Endothelial cell of umbilical vein (primary cell): Measurements from ENCODE around the gene SCYGR1. TPM values are rescaled to one million over a fixed set of nuclear protein-coding genes. Genes with fewer than 3 reads are reported as not detected.
A peak's percentile ranks its signal among the peaks of the same experiment; 100 is the strongest.

Source experiments
- BruUV-seq: library from RNA; stranded (reverse); fragments of 400-500 nt; replicated peaks from 2 replicates; lab custom pipeline; 2021; lab: Mats Ljungman, UMichigan
- CTCF ChIA-PET: fragments of 300-600, 350-600 bp; sonication (Branson Sonifier 250); formaldehyde crosslinking; loops from one replicate; lab custom pipeline; 2021; ENCODE audit warnings: antibody characterized with exemption, inconsistent platforms; lab: Charles Lee
- POLR2A ChIA-PET: fragments of 300-600, 350-600 bp; sonication (Branson Sonifier 250); formaldehyde crosslinking; loops from one replicate; lab custom pipeline; 2021; ENCODE audit warnings: antibody characterized with exemption, inconsistent platforms; lab: Charles Lee
- DNase-seq: peaks from one replicate; pipeline ENCODE4 v3.0.0-alpha.2; 2011; ENCODE audit warnings: low read depth, low spot score
- FAIRE-seq: peaks from 2 replicates; lab custom pipeline; 2011; peaks lifted over from hg19 to GRCh38; lab: Jason Lieb, UNC
- H2AFZ ChIP-seq: 2 replicates; pipeline ENCODE4 v1.6.0; 2012; ENCODE audit warnings: low read depth, low read length, control low read depth, inconsistent platforms
- H3K27ac ChIP-seq: 2 replicates; pipeline ENCODE4 v1.5.1; 2011; ENCODE audit warnings: low read depth, mild to moderate bottlenecking, control low read depth, low read length, moderate library complexity; ENCODE audit not compliant: insufficient read depth
- H3K27me3 ChIP-seq, 2 experiments: 2 replicates each; pipeline versions ENCODE4 v1.6.0 to v1.6.1; 2011; ENCODE audit warnings: low read length in 2 of 2, mixed read lengths in 1 of 2; ENCODE audit not compliant: control insufficient read depth in 2 of 2, insufficient read depth in 2 of 2
- H3K36me3 ChIP-seq, 2 experiments: 2 replicates in 1 of 2; 3 replicates in 1 of 2; pipeline ENCODE4 v1.5.1; 2011; ENCODE audit warnings: low read length in 2 of 2, mild to moderate bottlenecking in 1 of 2, moderate library complexity in 1 of 2; ENCODE audit not compliant: control insufficient read depth in 2 of 2, insufficient read depth in 2 of 2; ENCODE audit errors: extremely low read depth in 1 of 2
- H3K4me1 ChIP-seq: 3 replicates; pipeline ENCODE4 v1.5.1; 2011; ENCODE audit warnings: mild to moderate bottlenecking, low read length; ENCODE audit not compliant: control insufficient read depth, insufficient read depth; ENCODE audit errors: extremely low read depth
- H3K4me2 ChIP-seq: 2 replicates; pipeline ENCODE4 v1.6.1; 2011; ENCODE audit warnings: low read length, control low read depth, mixed read lengths; ENCODE audit not compliant: insufficient read depth
- H3K4me3 ChIP-seq, 3 experiments: fragments of 200-600 bp in 1 of 3; sonication (generic), shearing (Covaris generic) in 1 of 3; replicated peaks in 1 of 3; 2 replicates each; pipeline ENCODE4 v1.5.1; 2011 to 2016; ENCODE audit warnings: control low read depth in 3 of 3, low read length in 3 of 3, mild to moderate bottlenecking in 2 of 3, inconsistent platforms in 1 of 3, low read depth in 1 of 3, moderate library complexity in 1 of 3; ENCODE audit not compliant: insufficient read depth in 1 of 3
- H3K79me2 ChIP-seq: 2 replicates; pipeline ENCODE4 v1.6.0; 2012; ENCODE audit warnings: low read length, inconsistent platforms; ENCODE audit not compliant: control insufficient read depth, insufficient read depth
- H3K9ac ChIP-seq: replicated peaks from 2 replicates; pipeline ENCODE3; 2011; ENCODE audit warnings: low read length, control low read depth; ENCODE audit not compliant: insufficient read depth; ENCODE audit errors: extremely low read depth
- H3K9me1 ChIP-seq: replicated peaks from 3 replicates; pipeline ENCODE4 v1.6.0; 2011; ENCODE audit warnings: mild to moderate bottlenecking, low read length; ENCODE audit not compliant: control insufficient read depth, insufficient read depth; ENCODE audit errors: extremely low read depth
- H3K9me3 ChIP-seq: replicated peaks from 2 replicates; pipeline ENCODE4 v1.5.1; 2012; ENCODE audit warnings: low read length, inconsistent platforms; ENCODE audit not compliant: control insufficient read depth, insufficient read depth
- H4K20me1 ChIP-seq: replicated peaks from 2 replicates; pipeline ENCODE3; 2011; ENCODE audit warnings: mild to moderate bottlenecking, low read length; ENCODE audit not compliant: control insufficient read depth, insufficient read depth; ENCODE audit errors: extremely low read depth
- CTCF ChIP-seq, 2 donors: IDR thresholded peaks; 1 replicate in 1 of 2; 2 replicates in 1 of 2; pipeline ENCODE4 v1.5.1; 2011; ENCODE audit warnings: low read length in 2 of 2, mild to moderate bottlenecking in 2 of 2, moderate library complexity in 2 of 2, control low read depth in 1 of 2, inconsistent platforms in 1 of 2, low read depth in 1 of 2; ENCODE audit not compliant: insufficient read depth in 1 of 2; ENCODE audit errors: extremely low read depth in 1 of 2
- EZH2 ChIP-seq: IDR thresholded peaks from 2 replicates; pipeline ENCODE4 v1.6.1; 2012; ENCODE audit warnings: borderline replicate concordance, low read depth, mild to moderate bottlenecking, moderate library complexity, low read length, inconsistent platforms; ENCODE audit not compliant: severe bottlenecking
- FOS ChIP-seq: IDR thresholded peaks from 2 replicates; pipeline ENCODE4 v1.6.1; 2011; ENCODE audit warnings: mild to moderate bottlenecking, low read length, moderate library complexity, borderline replicate concordance; ENCODE audit not compliant: insufficient read depth
- GATA2 ChIP-seq: IDR thresholded peaks from 2 replicates; pipeline ENCODE4 v1.7.0; 2011; ENCODE audit warnings: low read depth, mild to moderate bottlenecking, moderate library complexity, mixed read lengths, low read length; ENCODE audit not compliant: insufficient read length, insufficient read depth
- JUN ChIP-seq: IDR thresholded peaks from 2 replicates; pipeline ENCODE4 v1.6.1; 2011; ENCODE audit warnings: borderline replicate concordance, low read depth; ENCODE audit not compliant: insufficient read length, insufficient read depth
- MYC ChIP-seq: IDR thresholded peaks from one replicate; pipeline ENCODE4 v1.6.1; 2011; ENCODE audit warnings: mild to moderate bottlenecking, low read depth, low read length
- POLR2A ChIP-seq: IDR thresholded peaks from 2 replicates; pipeline ENCODE4 v1.6.1; 2012; ENCODE audit warnings: low read depth, mild to moderate bottlenecking, control low read depth, low read length
- POLR2AphosphoS5 ChIP-seq: IDR thresholded peaks from 2 replicates; pipeline ENCODE4 v1.6.1; 2012; ENCODE audit warnings: low read depth, mild to moderate bottlenecking, control low read depth, low read length, moderate library complexity; ENCODE audit not compliant: insufficient read depth
- dilution Hi-C: fragments of 300-500 bp; cut with MboI; formaldehyde crosslinking; loops from one replicate; pipeline ENCODE4 v1.15.0; 2019; ENCODE audit warnings: low sequenced_read_pairs; ENCODE audit not compliant: extremely low pct_ligation_motif_present
- intact Hi-C: fragments of 100-400 bp; cut with micrococcal nuclease; formaldehyde crosslinking; loops from one replicate; pipeline ENCODE4 v1.10.0; 2022
- polyA plus RNA-seq, 4 experiments: library from polyadenylated mRNA; depleted of rRNA in 3 of 4; stranded (reverse) in 3 of 4; unstranded in 1 of 4; fragments of >200 nt; gene quantifications; 2 replicates each; pipeline versions ENCODE4 v1.2.1 to v1.2.3, GENCODE V29; 2011 to 2012; ENCODE audit warnings: missing spikeins in 1 of 4
- total RNA-seq: library from RNA; stranded (reverse); gene quantifications from 2 replicates; pipeline ENCODE4 v1.2.3, GENCODE V29; 2021
- TF ChIP-seq, protein P1 (sequence below): IDR thresholded peaks from 2 replicates; pipeline ENCODE4 v1.6.1; 2011; ENCODE audit not compliant: insufficient read depth, insufficient read length

Gene SCYGR1
- total and polyA plus RNA-seq, 2 donors (not counting 3 experiments of a cell fraction or from before 2014, with no cell fraction given), result not detected

- no peaks in the 10 kb centered on the region for H3K36me3 ChIP-seq
- CTCF ChIA-PET, result interaction anchor here (0.7 to 2.7 kb wide), 7 partner anchors 9 to 476 kb away, joined by 3 to 28 read pairs (median 4); no protein-coding TSS in a partner anchor
- H3K27me3 ChIP-seq, result no peaks in the 10 kb centered on the region
- POLR2A ChIA-PET, result no interaction called here
- H3K4me1 ChIP-seq, result peaks cover 8% of the 10 kb centered on the region
- H3K9ac ChIP-seq, result no peak overlapping the region
- H3K4me2 ChIP-seq, result no peak overlapping the region
- H3K79me2 ChIP-seq, result no peaks in the 10 kb centered on the region
- H3K9me3 ChIP-seq, result no peaks in the 10 kb centered on the region
- no peak for DNase-seq
- BruUV-seq, result no TSS peak
- H3K9me1 ChIP-seq, result no peaks in the 10 kb centered on the region
- H3K27ac ChIP-seq, result no peak overlapping the region
- no peaks in the 10 kb centered on the region for H4K20me1 ChIP-seq
- TF ChIP-seq JUN (no peak), GATA2 (no peak), MYC (no peak), EZH2 (no peak), POLR2AphosphoS5 (no peak), FOS (no peak), CTCF (IDR thresholded peaks at IDR 0.05; ENCODE audit: extremely low read depth in 1 of 2, insufficient read depth in 1 of 2, low read depth in 1 of 2, low read length in 2 of 2) (no peak), POLR2A (no peak)
- TF ChIP-seq, protein P1, sequence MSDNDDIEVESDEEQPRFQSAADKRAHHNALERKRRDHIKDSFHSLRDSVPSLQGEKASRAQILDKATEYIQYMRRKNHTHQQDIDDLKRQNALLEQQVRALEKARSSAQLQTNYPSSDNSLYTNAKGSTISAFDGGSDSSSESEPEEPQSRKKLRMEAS, result no peak
- dilution Hi-C loops (no loop called here), intact Hi-C loops (loop anchor here (1.0 kb wide), 2 partner anchors 9 to 57 kb away; partner anchors contain the start of gene AGFG1)
- no peak overlapping the region for H3K4me3 ChIP-seq
- H2AFZ ChIP-seq, result peak overlapping the region; percentile 7
- FAIRE-seq, result no peak
These were observed 27.1 kb upstream of the SCYGR1 start for GRCh38 chr2:227414846-227415245.
